Esophagus muscularis mucosa (tissue), 4 donors: ENCODE results near the gene ZBP1. TPM values are rescaled to one million over a fixed set of nuclear protein-coding genes. Genes with fewer than 3 reads are reported as not detected.

ENCODE experiments used
- DNase-seq: peaks from one replicate; pipeline ENCODE4 v3.0.0-alpha.2; 2017; ENCODE audit errors: extremely low spot score
- H3K27ac ChIP-seq, 4 donors: fragments of 200-600 bp; sonication (generic); replicated peaks in 1 of 4; 1 replicate in 3 of 4; 2 replicates in 1 of 4; pipeline ENCODE4 v1.5.1; 2016 to 2019; ENCODE audit warnings: mild to moderate bottlenecking in 1 of 4
- H3K27me3 ChIP-seq, 4 donors: fragments of 200-600 bp; sonication (generic); one replicate each; pipeline versions ENCODE4 v1.5.1 to v1.6.0; 2016 to 2019
- H3K36me3 ChIP-seq, 4 donors: fragments of 200-600 bp; sonication (generic); one replicate each; pipeline ENCODE4 v1.5.1; 2016 to 2019
- H3K4me1 ChIP-seq, 4 donors: fragments of 200-600 bp; sonication (generic); one replicate each; pipeline ENCODE4 v1.5.1; 2016 to 2019
- H3K4me3 ChIP-seq, 4 donors: fragments of 200-600 bp; sonication (generic); 1 replicate in 2 of 4; 2 replicates in 2 of 4; pipeline ENCODE4 v1.5.1; 2016 to 2019; ENCODE audit warnings: mild to moderate bottlenecking in 4 of 4, moderate library complexity in 1 of 4
- H3K9me3 ChIP-seq, 4 donors: fragments of 200-600 bp; sonication (generic); 1 replicate in 3 of 4; 2 replicates in 1 of 4; pipeline ENCODE4 v1.5.1; 2016 to 2019
- EP300 ChIP-seq: sonication (generic); formaldehyde crosslinking; IDR thresholded peaks from one replicate; pipeline ENCODE4 v1.6.1; 2017; ENCODE audit warnings: antibody characterized with exemption
- POLR2A ChIP-seq: fragments of 450-650 bp; IDR thresholded peaks from one replicate; pipeline ENCODE4 v1.6.1; 2017; ENCODE audit warnings: antibody characterized with exemption, moderate library complexity, mild to moderate bottlenecking, low read depth
- POLR2AphosphoS5 ChIP-seq, 2 donors: sonication (generic); formaldehyde crosslinking; IDR thresholded peaks; one replicate each; pipeline ENCODE4 v1.6.1; 2017; ENCODE audit warnings: antibody characterized with exemption in 2 of 2
- WGBS: methylation state at CpG from one replicate; pipeline ENCODE4 v1.1.5; 2018; 5-methylcytosine and 5-hydroxymethylcytosine counted together
- intact Hi-C: fragments of 100-400 bp; cut with DNase I; formaldehyde crosslinking; loops from one replicate; pipeline ENCODE4 v1.15.1; 2023
- total RNA-seq, 4 donors: library from RNA; depleted of rRNA; stranded (reverse); fragments of >200 nt; gene quantifications; one replicate each; pipeline versions ENCODE4 v1.1.0 to v1.2.1, GENCODE V29; 2016
- TF ChIP-seq, protein P1 (sequence below), 3 experiments: fragments of 200-600 bp in 2 of 3; fragments of 450-650 bp in 1 of 3; sonication (generic) in 2 of 3; IDR thresholded peaks; one replicate each; pipeline ENCODE4 v1.5.1; 2017 to 2019; ENCODE audit warnings: antibody characterized with exemption in 3 of 3, mild to moderate bottlenecking in 2 of 3, moderate library complexity in 1 of 3

The ZBP1 gene
- total RNA-seq, 4 donors from 2014 or later, result 0.33 to 0.75 TPM; not detected in 2

DNA sequence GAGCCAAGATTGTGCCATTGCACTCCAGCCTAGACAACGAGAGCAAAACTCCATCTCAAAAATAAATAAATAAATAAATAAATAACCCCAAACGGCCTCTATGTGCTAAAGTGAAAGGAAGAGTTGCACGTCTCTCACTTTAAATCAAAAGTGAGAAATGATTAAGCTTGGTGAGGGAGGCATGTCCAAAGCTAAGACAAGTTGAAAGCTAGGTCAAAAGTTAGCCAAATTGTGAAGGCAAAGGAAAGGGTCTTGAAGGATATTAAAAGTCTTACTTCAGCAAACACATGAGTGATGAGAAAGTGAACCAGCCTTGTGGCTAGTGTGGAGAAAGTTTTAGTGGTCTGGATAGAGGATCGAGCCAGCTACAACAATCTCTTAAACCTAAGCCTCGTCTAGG lies 14.3 kb downstream of the ZBP1 start:
- TF ChIP-seq, protein P1, sequence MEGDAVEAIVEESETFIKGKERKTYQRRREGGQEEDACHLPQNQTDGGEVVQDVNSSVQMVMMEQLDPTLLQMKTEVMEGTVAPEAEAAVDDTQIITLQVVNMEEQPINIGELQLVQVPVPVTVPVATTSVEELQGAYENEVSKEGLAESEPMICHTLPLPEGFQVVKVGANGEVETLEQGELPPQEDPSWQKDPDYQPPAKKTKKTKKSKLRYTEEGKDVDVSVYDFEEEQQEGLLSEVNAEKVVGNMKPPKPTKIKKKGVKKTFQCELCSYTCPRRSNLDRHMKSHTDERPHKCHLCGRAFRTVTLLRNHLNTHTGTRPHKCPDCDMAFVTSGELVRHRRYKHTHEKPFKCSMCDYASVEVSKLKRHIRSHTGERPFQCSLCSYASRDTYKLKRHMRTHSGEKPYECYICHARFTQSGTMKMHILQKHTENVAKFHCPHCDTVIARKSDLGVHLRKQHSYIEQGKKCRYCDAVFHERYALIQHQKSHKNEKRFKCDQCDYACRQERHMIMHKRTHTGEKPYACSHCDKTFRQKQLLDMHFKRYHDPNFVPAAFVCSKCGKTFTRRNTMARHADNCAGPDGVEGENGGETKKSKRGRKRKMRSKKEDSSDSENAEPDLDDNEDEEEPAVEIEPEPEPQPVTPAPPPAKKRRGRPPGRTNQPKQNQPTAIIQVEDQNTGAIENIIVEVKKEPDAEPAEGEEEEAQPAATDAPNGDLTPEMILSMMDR (IDR thresholded peaks at IDR 0.05), result no peak
- TF ChIP-seq EP300 (no peak), POLR2A (no peak), POLR2AphosphoS5 (IDR thresholded peaks at IDR 0.05) (no peak)
- intact Hi-C loops, result no loop called here
- DNase-seq, result no peak
- Histone ChIP-seq H3K4me3 (no peak overlapping the region), H3K36me3 (no peaks in the 10 kb centered on the region), H3K27ac (no peak overlapping the region), H3K27me3 (peaks cover 0 to 34% (median 0%) of the 10 kb centered on the region in 4 donors), H3K9me3 (no peaks in the 10 kb centered on the region), H3K4me1 (no peaks in the 10 kb centered on the region)
- 72% methylated on average over 5 of the region's 5 CpGs for WGBS

DNA sequence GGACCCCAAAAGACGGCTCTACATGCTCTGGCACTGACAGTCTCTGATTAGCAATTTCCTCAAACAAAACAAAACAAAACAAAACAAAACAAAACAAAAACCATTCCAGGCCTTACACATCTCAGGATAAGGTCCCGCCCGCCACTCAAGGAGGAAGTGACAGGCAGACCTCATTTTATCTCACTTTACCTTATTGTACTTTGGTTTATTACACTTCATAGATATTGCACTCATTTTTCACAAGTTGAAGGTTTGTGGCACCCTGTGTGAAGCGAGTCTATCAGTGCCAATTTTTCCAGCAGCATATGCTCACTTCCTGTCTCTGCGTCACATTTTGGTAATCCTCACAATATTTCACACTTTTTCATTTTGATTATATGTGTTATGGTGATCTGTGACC lies 15.2 kb downstream of the ZBP1 start:
- H3K27ac ChIP-seq, result no peak overlapping the region
- intact Hi-C loops, result no loop called here

DNA sequence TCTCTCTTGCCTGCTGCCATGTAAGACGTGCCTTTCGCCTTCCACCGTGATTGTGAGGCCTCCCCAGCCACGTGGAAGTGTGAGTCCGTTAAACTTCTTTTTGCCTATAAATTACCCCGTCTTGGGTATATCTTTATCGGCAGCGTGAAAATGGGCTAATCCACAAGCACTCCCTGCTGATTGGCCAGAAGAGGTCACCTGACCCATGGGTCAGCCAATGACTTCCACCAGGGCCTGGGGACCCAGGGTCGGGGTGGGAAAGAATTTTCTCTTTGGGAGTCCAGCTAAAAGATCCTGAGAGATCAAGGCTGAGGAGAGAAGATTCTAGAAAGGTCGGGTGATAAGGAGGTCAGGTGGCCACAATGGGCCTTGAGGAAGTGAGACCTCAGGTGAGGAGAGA lies 17.1 kb downstream of the ZBP1 start:
- no peak for DNase-seq
- Histone ChIP-seq H3K9me3 (no peaks in the 10 kb centered on the region), H3K27ac (no peak overlapping the region), H3K4me1 (no peaks in the 10 kb centered on the region), H3K27me3 (peaks cover 0 to 10% (median 0%) of the 10 kb centered on the region in 4 donors), H3K36me3 (no peaks in the 10 kb centered on the region), H3K4me3 (no peak overlapping the region)
- TF ChIP-seq POLR2AphosphoS5 (IDR thresholded peaks at IDR 0.05) (no peak), POLR2A (no peak), EP300 (no peak)
- TF ChIP-seq, protein P1 (IDR thresholded peaks at IDR 0.05), result no peak
- intact Hi-C loops, result loop anchor here (5.0 kb wide), 1 partner anchor 589 kb away; no protein-coding TSS in a partner anchor
- WGBS, result 93% methylated on average over 10 of the region's 10 CpGs

More for the DNA sequence above, 15.2 kb downstream of the ZBP1 start:
- DNase-seq, result no peak
- peaks cover 0 to 26% (median 0%) of the 10 kb centered on the region in 4 donors for H3K27me3 ChIP-seq
- H3K4me1 ChIP-seq, result no peaks in the 10 kb centered on the region
- no peak overlapping the region for H3K4me3 ChIP-seq
- no peaks in the 10 kb centered on the region for H3K9me3 ChIP-seq
- TF ChIP-seq, protein P1 (IDR thresholded peaks at IDR 0.05), result no peak
- TF ChIP-seq POLR2AphosphoS5 (IDR thresholded peaks at IDR 0.05) (no peak), POLR2A (no peak), EP300 (no peak)
- WGBS, result 86% methylated on average over 5 of the region's 5 CpGs
- no peaks in the 10 kb centered on the region for H3K36me3 ChIP-seq

DNA sequence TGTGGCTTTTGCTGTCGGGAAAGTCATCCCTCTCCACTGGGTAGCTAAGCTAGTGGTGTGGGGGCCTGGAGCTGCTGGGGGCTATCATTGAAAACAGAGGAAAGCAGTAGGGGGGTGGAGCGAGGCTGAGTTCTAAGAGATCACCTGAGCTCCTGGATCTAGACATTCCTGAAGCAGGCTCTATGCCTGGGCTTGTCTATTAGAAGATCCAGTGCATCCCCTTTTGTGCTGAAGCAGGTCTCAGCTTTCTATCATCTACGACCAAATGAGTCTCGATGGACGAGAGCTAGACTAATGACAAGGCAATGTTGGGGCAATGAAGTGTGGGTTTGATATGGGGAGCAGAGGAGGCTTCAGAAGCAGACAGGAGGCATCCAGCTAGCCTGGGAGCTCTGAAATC lies 18.5 kb downstream of the ZBP1 start:
- DNase-seq, result no peak
- H3K9me3 ChIP-seq, result no peaks in the 10 kb centered on the region
- H3K27me3 ChIP-seq, result peaks cover 0 to 17% (median 0%) of the 10 kb centered on the region in 4 donors
- no peaks in the 10 kb centered on the region for H3K36me3 ChIP-seq
- no peak overlapping the region for H3K4me3 ChIP-seq
- peaks cover 5 to 8% (median 6%) of the 10 kb centered on the region in 4 donors for H3K4me1 ChIP-seq
- no peak for TF ChIP-seq POLR2AphosphoS5 (IDR thresholded peaks at IDR 0.05)
- TF ChIP-seq EP300, result no peak
- no peak for TF ChIP-seq POLR2A
- TF ChIP-seq, protein P1 (IDR thresholded peaks at IDR 0.05), result no peak
- intact Hi-C loops, result loop anchor here (5.0 kb wide), 1 partner anchor 591 kb away; no protein-coding TSS in a partner anchor
- WGBS, result 97% methylated on average over 4 of the region's 5 CpGs
- no peak overlapping the region for H3K27ac ChIP-seq

DNA sequence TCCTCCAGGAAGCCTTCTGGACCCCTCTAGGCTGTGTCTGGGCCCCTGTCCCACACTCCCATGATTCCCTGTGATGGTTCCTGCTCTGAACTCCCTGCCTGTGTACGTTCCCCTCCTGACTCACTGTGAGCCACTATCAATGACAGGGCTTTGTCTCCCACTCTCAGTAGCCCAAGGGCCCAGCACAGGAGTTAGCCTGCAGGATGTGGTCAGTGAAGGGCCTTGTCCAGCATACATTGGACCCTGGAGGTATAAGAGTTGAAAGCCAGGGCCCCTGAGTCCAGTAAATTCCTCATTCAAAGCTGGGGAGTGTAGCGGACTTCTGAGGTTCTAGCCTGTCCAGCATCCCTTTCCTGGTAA lies 19.0 kb downstream of the ZBP1 start:
- WGBS, result 80% methylated on average over 2 of the region's 2 CpGs
- intact Hi-C loops, result loop anchor here (5.0 kb wide), 1 partner anchor 591 kb away; no protein-coding TSS in a partner anchor
- Histone ChIP-seq H3K27me3 (peaks cover 0 to 17% (median 0%) of the 10 kb centered on the region in 4 donors), H3K4me3 (no peak overlapping the region), H3K36me3 (no peaks in the 10 kb centered on the region), H3K9me3 (no peaks in the 10 kb centered on the region), H3K27ac (no peak overlapping the region), H3K4me1 (peaks cover 7 to 11% (median 8%) of the 10 kb centered on the region in 4 donors)
- TF ChIP-seq EP300 (no peak), POLR2A (no peak), POLR2AphosphoS5 (IDR thresholded peaks at IDR 0.05) (no peak)
- no peak for DNase-seq
